ENCODE data around the gene PAOX.

The PAOX gene

DNA sequence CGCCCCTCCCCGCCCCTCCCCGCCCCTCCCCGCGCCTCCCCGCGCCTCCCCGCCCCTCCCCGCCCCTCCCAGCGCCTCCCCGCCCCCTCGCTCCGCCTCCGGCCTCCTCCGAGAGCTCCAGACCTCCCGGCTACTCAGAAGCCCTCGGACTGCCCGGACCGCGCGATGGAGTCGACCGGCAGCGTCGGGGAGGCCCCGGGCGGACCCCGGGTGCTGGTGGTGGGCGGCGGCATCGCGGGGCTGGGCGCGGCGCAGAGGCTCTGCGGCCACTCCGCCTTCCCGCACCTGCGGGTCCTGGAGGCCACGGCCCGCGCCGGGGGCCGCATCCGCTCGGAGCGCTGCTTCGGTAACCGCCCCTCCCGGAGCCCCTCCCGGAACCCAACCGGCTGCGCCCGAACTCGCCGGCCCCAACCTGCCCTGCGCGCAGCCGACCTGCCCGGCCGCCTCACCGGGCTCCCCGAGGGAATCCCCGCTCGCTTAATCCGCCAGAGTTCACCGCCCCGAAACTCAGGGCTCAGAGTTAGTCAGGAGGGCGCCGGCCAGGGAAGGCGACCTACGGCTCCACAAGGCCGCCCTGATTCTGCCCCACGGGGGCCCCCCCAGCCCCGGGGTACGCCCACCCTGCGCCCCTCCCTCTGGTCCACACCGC, at the start of gene PAOX:
TSS of gene PAOX (plus strand) at position 111 of the 649 bp plus-strand sequence. CDS start at position 166, 55 bp downstream.
- peak; percentile 70 for DNase-seq

DNA sequence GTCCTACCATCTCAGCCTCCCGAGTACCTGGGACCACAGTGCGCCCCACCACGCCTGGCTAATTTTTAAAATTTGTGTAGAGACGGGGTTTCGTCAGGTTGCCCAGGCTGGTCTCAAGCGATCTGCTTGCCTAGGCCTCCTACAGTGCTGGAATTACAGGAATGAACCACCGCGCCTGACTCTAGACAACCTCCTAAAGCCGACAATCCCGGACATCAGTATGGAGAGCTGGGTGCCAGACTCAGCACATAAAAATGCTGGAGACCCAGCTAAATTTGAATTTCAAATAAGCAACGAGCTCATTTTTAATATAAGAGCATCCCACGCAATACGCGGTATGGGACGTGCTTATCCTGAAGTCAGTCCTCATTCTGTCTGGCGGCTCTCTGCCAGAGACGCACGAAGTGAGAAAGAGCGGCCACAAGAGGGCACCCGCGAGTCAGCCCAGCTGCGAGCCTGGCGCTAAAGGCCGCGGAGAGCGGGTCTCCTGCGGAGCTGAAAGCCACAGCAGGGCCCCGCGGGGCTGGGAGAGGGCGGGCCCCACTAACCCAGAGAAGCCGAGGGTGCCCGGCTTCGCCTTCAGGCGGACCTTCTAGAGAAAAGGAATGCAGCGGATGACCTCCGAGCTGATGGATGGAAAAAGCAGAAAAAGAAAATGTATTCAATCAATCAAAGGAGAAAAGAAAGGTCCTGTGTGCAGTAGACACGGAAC, 49.4 kb upstream of the PAOX start:
- DNase-seq = peak; percentile 92

DNA sequence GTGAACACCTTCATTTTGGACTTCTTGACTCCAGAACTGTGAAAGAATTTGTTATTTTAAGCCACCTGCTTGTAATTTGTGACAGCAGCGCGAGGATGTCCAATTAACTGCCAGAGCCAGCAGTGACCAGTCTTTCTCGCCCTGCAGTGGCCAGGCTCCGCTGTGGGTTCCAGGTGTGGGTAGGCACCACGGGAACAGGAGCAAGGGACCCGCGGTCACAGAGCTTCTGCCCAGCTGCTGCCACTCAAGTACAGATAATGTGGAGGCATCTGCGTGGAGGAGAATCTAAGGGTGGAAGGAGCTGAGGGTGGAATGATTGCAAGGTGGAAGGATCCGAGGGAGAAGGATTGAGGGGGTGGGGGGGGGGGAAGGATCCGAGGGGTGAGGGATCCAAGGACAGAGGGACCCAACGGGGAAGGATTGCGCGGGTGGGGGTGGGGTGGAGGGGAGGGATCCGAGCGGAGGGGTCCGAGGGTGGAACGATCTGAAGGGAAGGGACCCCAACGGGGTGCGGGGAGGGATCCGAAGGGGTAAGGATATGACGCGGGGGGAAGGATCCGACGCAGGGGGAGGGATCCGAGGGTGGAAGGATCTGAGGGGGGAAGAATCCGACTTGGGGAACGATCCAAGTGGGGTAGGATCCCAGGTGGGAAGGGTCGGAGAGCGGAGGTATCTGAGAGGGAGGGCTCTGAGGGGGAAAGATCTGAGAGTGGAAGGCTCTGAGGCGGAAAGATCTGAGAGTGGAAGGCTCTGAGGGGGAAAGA, 45.9 kb upstream of the PAOX start:
- DNase-seq = no peak

DNA sequence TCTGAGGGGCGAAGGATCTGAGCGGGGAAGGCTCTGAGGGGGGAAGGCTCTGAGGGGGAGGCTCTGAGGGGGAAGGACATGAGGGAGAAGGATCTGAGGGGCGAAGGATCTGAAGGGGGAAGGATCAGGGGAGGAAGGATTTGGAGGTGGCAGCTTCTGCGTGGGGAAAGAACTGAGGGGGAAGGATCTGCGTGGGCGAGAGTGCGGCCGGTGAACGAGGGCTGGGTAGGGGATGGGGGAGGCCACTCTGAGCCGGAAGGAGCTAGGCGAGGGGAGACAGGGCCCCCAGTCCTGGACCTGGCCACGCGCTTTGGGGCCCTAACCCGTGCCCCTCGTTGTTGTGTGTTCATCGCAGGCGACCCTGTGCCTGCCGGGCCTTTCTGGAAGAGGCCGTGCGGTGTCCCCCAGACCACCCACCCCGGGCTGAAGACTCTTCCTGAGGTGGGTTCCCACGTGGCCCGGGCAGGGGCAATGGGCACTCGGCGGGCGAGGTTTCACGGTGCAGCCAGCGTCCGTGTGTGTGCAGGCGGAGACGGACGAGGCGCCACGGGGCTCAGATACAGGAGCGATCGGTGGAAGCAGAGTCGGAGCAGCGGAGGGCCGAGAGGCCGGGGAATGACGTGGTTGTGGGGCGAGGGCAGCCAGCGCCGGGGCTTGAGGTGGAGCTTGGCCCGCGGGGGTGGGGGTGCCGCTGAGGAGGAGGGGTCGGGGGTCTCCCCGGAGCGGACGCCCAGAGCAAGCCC, 44.4 kb upstream of the PAOX start:
- DNase-seq = no peak

DNA sequence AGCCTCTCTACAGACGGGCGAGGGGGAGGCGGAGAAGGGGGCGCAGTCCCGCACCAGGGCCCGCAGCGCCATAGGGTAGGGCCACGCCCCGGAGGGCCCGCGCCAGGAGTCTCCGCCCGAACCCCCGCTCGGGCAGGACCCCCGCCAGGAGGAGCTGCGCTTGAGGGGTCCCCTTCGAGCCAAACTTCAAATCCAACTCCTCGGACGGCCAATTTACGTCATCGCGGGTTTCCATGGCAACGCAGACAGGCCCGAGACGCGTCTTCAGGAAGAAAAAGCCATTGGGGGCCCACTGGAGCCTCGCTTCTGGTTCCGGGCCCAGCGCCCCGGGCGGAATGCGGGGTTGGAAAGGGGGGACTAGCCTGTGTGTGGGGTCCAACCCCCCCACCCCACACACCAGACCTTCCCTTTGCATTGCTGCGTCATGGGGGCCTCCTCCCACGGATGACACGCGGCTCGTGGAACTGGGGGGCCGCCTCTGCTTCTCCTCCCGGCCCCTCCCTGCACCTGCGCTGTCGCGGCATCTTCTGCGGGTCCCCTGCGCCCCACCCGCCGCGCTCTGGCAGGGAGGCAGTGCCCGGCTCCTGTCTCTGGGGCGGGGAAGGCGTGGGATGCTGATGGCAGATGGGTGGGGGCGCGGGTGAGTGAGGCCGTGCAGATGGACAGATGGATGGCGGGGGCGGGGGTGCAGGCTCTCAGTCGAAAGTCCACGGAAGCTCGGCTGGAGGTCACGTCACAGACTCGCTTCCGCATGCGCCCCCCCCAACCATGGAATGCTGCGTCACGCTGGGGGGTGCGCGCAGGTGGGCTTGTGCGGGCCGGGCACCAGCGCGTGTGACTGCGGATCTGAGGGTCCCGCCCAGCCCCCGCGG, 43.6 kb upstream of the PAOX start:
- no peak for DNase-seq

DNA sequence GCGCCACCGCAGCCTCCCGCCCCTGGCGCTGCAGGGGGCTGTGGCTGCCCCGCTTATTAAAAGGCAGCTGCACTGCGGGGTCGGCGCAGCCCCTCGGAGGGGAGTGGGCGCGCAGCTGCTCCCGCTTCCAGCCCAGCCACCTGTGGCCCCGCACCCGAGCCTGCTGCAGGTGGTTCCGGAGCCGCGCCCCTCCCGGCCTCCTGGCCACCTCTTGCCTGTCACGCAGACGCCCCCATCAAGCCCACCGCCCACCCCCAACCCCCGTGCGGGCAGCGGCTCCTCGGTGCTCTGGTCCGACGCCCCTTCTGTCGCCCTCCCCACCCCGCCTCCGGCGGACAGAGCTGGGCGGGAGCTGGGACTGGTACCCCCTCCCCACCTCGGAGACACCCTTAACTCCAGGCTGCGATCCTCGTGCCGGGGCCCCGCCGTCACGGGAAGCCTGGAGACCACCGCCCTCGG, 42.9 kb upstream of the PAOX start:
- DNase-seq = no peak

DNA sequence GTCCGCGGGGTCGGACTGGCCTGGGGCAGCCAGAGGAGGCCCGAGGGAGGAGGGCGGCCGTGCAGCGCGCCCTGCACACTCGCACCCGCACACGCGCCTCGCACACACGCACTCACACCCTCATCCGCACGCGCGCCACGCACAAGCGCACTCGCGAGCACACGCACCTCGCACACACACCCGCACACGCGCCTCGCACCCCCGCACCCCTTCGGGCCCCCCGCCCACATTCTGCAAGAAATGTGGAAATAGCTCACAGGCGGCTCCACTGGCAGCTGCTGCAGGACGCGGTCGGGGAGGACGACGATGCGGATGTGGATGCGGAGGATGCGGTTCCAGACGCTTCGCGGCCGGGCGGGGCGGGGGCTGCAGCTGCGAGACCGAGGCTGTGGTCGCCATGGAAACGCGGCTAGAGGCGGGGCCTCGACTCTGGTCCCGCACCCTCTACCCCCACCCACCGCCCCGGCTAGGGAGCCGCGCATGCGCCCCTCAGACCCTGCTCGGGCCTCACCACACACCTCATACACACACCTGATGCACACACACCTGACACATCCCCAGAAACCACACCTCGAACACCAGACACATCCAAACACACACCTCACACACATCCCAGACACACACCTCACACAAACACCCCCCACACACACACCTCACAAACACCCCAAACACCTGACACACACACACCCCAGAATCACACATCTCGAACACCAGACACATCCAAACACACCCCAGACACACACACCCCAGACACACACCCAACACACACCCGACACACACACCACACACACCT, 42.3 kb upstream of the PAOX start, which contains the start of gene CALY:
TSS of gene CALY (minus strand) at position 320 of the 793 bp plus-strand sequence. CDS start 7,907 bp downstream, outside the sequence.
- peak; percentile 25 for DNase-seq

DNA sequence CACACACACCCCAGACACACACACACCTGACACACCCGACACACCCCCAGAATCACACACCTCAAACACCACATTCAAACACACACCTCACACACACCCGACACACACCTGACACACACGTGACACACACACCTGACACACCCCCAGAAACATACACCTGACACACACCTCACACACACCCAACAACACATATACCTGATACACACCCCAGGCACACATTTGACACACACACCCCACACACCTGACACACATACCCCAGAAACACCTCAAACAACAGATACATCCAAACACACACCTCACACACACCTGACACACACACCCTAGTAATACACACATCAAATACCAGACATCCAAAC, 41.7 kb upstream of the PAOX start:
- no peak for DNase-seq

DNA sequence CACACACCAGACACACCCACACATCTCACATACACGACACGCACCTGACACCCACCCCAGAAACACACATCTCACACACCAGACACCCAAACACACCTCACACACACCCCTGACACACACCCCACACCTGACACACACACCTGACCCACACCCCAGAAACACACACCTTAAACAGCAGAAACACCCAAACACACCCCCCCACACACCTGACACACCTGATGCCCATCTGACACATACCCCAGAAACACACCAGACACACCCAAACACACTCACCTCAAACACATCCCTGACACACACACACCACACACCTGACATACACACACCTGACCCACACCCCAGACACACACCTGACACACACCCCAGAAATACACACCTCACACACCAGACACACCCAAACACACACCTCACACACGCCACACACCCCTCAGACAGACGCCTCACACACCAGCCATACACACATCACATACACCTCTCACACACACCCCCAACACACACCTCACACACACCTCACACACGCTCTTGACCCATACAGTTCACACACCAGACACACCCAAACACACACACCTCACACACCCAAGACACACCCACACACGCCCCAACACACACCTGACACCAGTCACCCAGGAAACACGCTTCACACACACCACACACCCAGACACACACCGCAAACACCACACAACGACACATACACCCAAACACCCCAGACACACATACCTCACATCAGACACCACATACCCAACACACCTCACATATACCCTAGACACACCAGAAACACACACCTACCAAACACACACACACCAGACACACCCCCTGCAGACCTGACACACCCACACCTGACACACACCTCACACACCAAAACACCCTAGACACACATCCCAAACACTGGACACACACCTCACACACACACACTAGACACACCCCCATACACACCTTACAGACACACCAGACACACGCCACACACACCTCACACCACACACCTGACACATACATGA, 40.7 kb upstream of the PAOX start:
- DNase-seq = no peak

DNA sequence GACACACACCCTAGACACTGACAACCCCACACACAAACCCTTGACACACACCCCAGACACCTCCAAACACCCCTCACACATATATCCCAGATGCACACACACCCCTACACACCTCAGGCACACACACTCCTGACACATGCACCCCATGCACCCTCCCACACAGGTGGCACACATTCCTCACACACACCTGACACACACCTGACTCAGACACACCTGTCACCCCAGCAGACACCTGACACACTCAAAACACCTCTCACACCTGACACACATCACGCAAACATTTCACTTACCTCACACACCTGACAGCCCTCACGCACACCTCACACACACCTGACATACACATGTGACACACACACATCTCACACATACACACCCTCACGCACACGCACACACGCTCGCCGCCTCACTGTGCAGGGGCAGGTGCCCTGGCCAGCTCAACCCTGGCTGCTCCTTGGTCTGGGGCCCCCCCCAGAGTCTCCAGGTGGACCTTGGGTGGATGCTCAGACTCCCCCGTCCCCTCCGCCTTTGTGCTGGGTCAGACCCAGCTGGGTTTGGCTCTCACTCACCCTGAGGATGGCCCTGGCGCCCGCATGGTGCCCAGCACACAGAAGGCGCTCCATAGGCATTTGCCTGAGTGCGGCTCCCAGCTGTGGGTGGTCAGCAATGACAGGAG, 39.2 kb upstream of the PAOX start:
- DNase-seq = no peak

DNA sequence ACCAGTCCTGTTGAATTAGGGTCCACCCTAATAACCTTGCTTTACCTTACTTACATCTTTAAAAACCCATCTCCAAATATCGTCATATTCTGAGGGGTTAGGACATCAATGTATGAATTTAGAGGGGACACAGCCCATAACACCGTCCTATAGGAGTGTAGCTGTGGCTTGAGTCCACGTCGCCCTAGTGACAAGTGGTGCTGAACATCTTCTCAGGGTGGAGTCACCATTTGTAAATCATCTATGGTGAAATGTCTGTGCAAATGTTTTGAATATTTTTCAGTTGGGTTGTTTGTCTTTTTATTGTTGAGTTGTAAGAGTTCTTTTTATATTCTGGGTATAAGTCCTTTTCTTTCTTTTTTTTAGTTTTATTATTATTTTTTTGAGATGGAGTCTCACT, 37.1 kb upstream of the PAOX start:
- DNase-seq = no peak

DNA sequence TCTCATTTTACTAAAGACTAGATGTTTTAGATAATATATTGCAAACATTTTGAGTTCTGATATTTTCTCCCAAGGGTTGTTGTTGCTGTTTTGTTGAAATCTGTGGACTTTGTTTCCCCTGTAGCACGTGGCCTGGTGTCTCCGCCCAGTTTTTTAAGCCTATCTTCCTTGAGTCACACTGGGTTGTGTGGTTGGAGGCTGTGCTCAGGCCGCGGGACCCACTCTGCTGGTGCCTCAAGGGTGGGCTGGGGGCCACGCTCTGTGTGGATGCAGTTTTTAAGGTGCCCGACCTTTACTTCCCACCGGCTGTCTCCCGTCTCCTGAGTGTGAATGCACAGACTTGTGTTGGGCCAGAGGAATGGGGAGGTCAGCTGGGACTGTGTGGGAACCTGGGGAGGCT, 36.1 kb upstream of the PAOX start:
- DNase-seq = no peak

DNA sequence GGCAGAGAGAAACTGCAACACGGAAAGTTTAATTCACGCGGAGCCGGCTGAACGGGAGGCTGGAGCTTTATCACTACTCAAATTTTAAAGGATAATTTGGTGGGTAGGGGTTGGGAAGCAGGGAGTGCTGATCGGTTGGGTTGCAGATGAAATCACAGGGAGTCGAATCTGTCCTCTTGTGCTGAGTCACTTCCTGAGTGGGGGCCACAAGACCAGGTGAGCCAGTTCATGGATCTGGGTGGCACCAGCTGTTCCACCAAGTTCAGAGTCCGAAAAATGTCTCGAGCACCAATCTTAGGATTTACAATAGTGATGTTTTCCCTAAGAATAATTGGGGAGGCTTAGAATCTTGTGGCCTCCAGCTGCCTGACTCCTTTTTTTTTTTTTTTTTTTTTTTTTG, 35.5 kb upstream of the PAOX start:
- DNase-seq = no peak

DNA sequence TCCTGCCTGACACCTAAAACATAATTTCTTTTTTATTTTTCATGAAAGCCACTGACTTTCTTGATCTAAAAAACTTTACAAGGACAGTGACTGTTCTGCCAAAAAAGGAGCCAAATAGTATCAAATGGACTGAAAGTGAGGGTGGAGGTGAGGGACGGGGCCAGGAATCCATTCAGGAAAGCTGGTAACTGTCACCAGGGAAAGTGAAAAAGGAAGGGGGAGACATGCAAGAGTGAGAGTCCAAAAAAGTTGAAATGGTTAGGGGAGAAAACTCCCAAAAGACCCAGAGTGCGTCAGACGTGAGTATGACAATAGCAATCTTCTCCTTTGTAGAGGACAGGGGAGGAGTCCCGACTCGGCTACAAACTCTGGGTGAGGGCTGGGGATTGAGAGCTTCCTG, 34.8 kb upstream of the PAOX start:
- no peak for DNase-seq

DNA sequence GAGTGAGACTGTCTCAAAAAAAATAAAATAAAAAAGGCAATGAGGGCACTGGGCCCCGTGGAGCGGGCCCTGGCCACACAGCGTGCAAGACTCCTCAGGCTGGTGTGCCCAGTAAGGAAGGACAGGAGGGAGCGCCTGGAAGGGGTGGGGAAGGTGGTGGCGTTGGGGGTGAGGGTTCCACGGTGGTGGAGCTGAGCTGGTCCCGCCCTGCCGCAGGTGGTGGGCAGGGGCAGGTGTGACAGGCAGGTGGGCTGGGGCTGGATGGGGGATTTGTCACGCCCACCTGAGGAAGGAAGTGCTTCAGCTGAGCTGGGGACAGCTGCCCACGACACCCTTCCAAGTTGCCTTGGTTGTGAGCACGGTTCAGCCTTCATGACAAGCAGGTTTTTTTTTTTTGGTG, 32.6 kb upstream of the PAOX start:
- DNase-seq = no peak

DNA sequence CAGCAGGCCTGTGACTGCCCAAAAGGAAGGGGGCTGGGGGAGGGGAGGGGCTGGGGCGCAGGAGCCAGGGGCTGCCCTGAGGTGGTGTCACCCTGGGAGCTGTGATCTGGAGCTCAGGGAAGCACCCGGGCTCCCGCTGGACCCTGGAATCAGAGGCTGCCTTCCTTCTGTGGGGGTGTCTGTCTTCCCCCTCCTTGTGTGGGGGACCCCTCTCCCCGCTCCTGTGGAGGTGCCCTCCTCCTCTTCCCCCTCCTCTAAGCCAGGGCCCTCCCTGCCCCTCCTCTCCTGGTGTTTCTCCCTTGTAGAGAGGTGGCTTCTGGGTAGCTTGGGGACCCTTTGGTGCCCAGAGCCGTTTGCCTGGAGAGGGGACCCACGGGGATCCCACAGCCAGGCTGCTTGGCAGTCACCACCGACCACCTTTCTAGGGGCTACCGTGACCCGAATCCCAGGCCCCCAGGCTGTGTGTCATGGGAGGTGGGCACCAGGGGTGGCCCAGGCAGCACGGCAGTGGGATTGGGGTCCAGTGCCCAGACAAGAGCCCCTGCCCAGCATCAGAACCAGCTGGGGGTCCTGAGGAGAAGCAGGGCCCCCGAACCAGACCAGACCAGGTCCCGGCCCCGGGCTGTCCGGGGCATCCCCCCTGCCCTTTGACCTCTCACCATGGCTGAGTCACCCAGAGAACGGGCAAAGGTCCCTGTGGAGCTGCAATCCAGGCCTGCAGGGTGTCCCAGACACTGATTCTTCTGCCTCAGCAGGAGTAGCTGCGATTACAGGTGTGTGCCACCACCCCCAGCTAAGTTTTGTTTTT, 31.1 kb upstream of the PAOX start:
- no peak for DNase-seq

DNA sequence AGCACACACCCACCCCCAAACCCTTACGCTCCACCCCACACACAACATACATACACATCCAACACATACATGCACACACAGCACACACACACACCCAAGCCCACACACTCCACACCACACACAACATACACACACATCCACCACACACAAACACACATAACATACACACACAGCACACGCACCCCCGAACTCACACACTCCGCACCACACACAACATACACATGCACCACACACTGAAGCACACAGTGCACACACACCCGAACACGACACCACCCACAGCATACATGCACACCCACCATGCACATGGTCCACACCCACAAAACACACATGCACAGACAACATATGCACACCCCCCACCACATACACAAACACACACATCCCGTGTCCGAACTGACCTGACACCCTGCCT, 29.9 kb upstream of the PAOX start:
- no peak for DNase-seq

DNA sequence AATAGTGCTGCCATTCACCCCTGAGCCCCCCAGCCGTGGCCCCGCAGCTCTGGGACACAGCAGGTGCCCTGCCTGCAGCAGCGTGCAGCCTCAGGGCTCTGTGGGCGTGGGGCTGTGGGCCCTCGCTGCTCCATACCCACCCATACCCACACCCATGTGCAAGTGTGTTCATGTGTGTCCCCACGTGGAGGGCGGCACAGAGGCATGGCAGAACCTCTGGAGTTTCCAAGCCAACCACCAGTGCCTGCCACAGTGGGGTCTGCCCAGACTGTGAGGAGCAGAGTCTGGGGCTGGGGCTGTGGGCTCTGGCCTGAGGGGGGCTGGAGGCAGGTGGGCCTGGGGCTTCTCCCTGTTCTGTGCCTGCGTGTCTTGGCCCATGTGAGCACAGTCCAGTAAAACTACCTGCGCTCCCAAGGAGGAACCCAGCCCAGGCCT, 29.5 kb upstream of the PAOX start:
- no peak for DNase-seq

Measured in midbrain (tissue), 1 donor.